BE2C (cell line): Measurements from ENCODE around the gene TJP2.

Source experiments
- DNase-seq: peaks from one replicate; pipeline ENCODE4 v3.0.0-alpha.2; 2020
- H3K27me3 ChIP-seq: fragments of 250-450 bp; sonication (Bioruptor Pico); 2 replicates; pipeline ENCODE4 v1.5.1; 2020; ENCODE audit warnings: mild to moderate bottlenecking
- H3K36me3 ChIP-seq: fragments of 250-450 bp; sonication (Bioruptor Pico); 2 replicates; pipeline ENCODE4 v1.5.1; 2020; ENCODE audit warnings: mild to moderate bottlenecking
- H3K4me1 ChIP-seq: fragments of 250-450 bp; sonication (Bioruptor Pico); 2 replicates; pipeline ENCODE4 v1.5.1; 2020
- H3K4me3 ChIP-seq: 2 replicates; pipeline ENCODE4 v1.5.1; 2011; ENCODE audit warnings: low read depth, low read length
- H3K9me3 ChIP-seq: fragments of 250-450 bp; sonication (Bioruptor Pico); 2 replicates; pipeline ENCODE4 v1.5.1; 2020
- TF ChIP-seq, protein P1 (sequence below): IDR thresholded peaks from 2 replicates; pipeline ENCODE4 v1.5.1; 2012; ENCODE audit warnings: mild to moderate bottlenecking, low read depth, low read length

The TJP2 gene

DNA sequence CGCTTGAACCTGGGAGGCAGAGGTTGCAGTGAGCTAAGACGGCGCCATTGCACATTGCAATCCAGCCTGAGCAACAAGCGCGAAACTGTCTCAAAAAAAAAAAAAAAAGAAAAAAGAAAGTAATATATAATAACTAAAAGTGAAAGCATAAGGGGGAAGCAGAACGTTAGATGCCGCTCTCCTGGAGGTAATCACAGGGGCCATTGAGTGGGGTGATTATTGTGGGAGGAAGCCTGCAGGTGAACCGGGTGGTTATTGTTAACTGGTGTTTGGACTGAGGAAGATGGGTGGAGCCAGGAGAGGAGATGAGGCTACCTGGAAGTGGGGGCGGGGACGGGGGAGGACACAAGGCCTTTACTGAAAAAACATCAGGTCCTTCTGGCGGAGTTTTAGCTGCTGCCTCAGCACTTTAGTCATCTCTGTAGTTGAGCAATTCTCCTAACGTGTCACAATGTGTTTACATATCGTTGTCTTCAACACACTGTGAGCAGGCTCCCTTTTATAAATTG lies 5.3 kb upstream of the TJP2 start:
- Histone ChIP-seq H3K4me3 (no peak overlapping the region), H3K27me3 (no peaks in the 10 kb centered on the region), H3K9me3 (no peaks in the 10 kb centered on the region), H3K36me3 (no peaks in the 10 kb centered on the region), H3K4me1 (no peaks in the 10 kb centered on the region; the same call in none of the 2 replicates)
- TF ChIP-seq, protein P1, sequence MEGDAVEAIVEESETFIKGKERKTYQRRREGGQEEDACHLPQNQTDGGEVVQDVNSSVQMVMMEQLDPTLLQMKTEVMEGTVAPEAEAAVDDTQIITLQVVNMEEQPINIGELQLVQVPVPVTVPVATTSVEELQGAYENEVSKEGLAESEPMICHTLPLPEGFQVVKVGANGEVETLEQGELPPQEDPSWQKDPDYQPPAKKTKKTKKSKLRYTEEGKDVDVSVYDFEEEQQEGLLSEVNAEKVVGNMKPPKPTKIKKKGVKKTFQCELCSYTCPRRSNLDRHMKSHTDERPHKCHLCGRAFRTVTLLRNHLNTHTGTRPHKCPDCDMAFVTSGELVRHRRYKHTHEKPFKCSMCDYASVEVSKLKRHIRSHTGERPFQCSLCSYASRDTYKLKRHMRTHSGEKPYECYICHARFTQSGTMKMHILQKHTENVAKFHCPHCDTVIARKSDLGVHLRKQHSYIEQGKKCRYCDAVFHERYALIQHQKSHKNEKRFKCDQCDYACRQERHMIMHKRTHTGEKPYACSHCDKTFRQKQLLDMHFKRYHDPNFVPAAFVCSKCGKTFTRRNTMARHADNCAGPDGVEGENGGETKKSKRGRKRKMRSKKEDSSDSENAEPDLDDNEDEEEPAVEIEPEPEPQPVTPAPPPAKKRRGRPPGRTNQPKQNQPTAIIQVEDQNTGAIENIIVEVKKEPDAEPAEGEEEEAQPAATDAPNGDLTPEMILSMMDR, result no peak
- DNase-seq, result no peak

GRCh38 chr9:69170231-69170630 lies 3.8 kb upstream of the TJP2 start:
- Histone ChIP-seq H3K4me1 (no peaks in the 10 kb centered on the region; the same call in none of the 2 replicates), H3K36me3 (no peaks in the 10 kb centered on the region; the same call in 1 of the 2 replicates), H3K27me3 (no peaks in the 10 kb centered on the region), H3K9me3 (no peaks in the 10 kb centered on the region), H3K4me3 (no peak overlapping the region)
- DNase-seq, result no peak
- TF ChIP-seq, protein P1, result no peak

GRCh38 chr9:69171049-69171448 lies 3.0 kb upstream of the TJP2 start:
- DNase-seq, result no peak
- Histone ChIP-seq H3K27me3 (no peaks in the 10 kb centered on the region), H3K4me3 (no peak overlapping the region), H3K4me1 (no peaks in the 10 kb centered on the region; the same call in none of the 2 replicates), H3K36me3 (no peaks in the 10 kb centered on the region; the same call in 1 of the 2 replicates), H3K9me3 (no peaks in the 10 kb centered on the region)
- TF ChIP-seq, protein P1, result no peak

DNA sequence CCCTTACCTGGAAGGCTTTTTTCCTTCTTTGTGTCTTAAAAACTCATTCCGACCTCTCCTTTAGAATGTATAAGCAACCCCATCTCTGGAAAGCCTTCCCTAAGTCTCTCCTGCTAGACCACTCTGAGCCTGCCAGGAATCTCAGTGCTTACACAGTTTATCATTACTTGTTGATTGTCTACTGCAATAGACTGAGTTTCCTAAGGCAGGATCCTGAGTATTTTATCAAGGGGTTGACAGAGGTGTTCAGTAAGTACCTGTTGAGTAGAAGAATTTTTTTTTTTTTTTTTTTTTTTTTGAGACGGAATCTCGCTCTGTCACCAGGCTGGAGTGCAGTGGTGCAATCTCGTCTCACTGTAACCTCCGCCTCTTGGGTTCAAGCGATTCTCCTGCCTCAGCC lies 2.6 kb upstream of the TJP2 start:
- no peak for DNase-seq
- H3K9me3 ChIP-seq, result no peaks in the 10 kb centered on the region
- no peaks in the 10 kb centered on the region for H3K27me3 ChIP-seq
- no peak overlapping the region for H3K4me3 ChIP-seq
- no peaks in the 10 kb centered on the region; the same call in 1 of the 2 replicates for H3K36me3 ChIP-seq
- H3K4me1 ChIP-seq, result no peaks in the 10 kb centered on the region; the same call in none of the 2 replicates
- TF ChIP-seq, protein P1, result no peak

DNA sequence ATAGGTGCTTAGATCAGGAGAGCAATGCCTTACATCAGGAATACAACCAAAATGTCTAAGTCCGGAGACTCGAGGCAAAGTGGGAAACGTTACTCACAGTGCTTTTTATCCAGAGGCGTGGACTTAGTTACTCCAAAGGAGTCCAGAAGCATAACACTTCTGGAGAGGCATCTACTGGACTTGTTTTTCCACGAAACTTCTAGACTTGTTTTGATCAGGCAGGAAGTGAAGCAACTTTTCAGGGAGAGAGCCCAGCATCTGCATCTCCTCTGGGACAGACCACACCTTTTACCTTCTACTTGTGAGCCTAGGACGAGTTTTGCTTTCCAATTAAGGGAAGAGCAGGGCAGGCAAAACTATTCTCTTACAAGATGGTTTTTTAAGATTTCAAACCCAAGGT lies 1.2 kb upstream of the TJP2 start:
- TF ChIP-seq, protein P1, result no peak
- DNase-seq, result no peak
- Histone ChIP-seq H3K36me3 (no peaks in the 10 kb centered on the region; the same call in 1 of the 2 replicates), H3K27me3 (no peaks in the 10 kb centered on the region), H3K4me3 (no peak overlapping the region), H3K9me3 (no peaks in the 10 kb centered on the region), H3K4me1 (no peaks in the 10 kb centered on the region; the same call in none of the 2 replicates)

DNA sequence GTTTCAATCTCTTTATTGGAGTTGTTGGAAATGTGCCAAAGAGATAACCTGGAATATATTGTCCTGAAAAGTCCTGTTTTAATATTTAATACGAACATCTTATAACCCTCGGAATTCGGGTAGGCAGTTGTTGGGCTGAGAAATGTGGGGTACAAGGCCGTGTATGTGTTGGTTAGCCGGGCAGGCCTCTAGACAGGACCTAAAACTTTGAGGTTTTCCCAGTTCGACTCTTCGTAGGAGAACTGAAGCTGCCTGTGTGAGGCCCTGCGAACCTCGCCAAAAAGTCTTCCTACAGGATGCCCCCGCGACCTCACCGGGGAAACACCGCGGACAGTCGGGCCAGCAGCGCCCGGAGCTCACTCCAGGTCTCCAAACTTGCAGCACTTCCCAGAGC lies 583 bp upstream of the TJP2 start:
- H3K4me3 ChIP-seq, result peak overlapping the region; percentile 82
- H3K9me3 ChIP-seq, result no peaks in the 10 kb centered on the region
- TF ChIP-seq, protein P1, result no peak
- DNase-seq, result no peak
- H3K36me3 ChIP-seq, result no peaks in the 10 kb centered on the region; the same call in 1 of the 2 replicates
- no peaks in the 10 kb centered on the region for H3K27me3 ChIP-seq
- peaks cover 3% of the 10 kb centered on the region for H3K4me1 ChIP-seq
